MM.1S (cell line): Measurements from ENCODE around the gene TMEM229B.

Experiments
- DNase-seq: peaks from one replicate; pipeline ENCODE4 v3.0.0-alpha.2; 2015
- H2AFZ ChIP-seq: fragments of 300-600 bp; sonication (generic); 2 replicates; pipeline ENCODE4 v1.6.0; 2016; ENCODE audit warnings: antibody characterized with exemption, low read length
- H3F3A ChIP-seq: fragments of 300-600 bp; sonication (generic); 2 replicates; pipeline ENCODE4 v1.6.1; 2016; ENCODE audit warnings: mild to moderate bottlenecking, antibody characterized with exemption, low read length, moderate library complexity, mixed read lengths; ENCODE audit not compliant: insufficient read depth
- H3K27ac ChIP-seq: fragments of 300-600 bp; sonication (generic); 2 replicates; pipeline ENCODE4 v1.5.1; 2016; ENCODE audit warnings: mild to moderate bottlenecking, low read length
- H3K27me3 ChIP-seq: fragments of 300-600 bp; sonication (generic); replicated peaks from 2 replicates; pipeline ENCODE4 v1.6.0; 2016; ENCODE audit warnings: low read length; ENCODE audit not compliant: insufficient read depth
- H3K36me3 ChIP-seq: fragments of 300-600 bp; sonication (generic); replicated peaks from 2 replicates; pipeline ENCODE4 v1.6.1; 2016; ENCODE audit warnings: mild to moderate bottlenecking, low read length, mixed read lengths; ENCODE audit not compliant: insufficient read depth
- H3K4me1 ChIP-seq: fragments of 300-600 bp; sonication (generic); 2 replicates; pipeline ENCODE4 v1.6.1; 2016; ENCODE audit warnings: low read length, mixed read lengths
- H3K4me2 ChIP-seq: fragments of 300-600 bp; sonication (generic); 2 replicates; pipeline ENCODE4 v1.6.0; 2016; ENCODE audit warnings: low read depth, low read length
- H3K4me3 ChIP-seq: fragments of 300-600 bp; sonication (generic); 2 replicates; pipeline ENCODE4 v1.5.1; 2016; ENCODE audit warnings: low read length, mixed read lengths
- H3K79me2 ChIP-seq: fragments of 300-600 bp; sonication (generic); 2 replicates; pipeline ENCODE4 v1.6.1; 2016; ENCODE audit warnings: mixed run types, low read length, mixed read lengths
- H3K9ac ChIP-seq: fragments of 300-600 bp; sonication (generic); 2 replicates; pipeline ENCODE4 v1.6.1; 2016; ENCODE audit warnings: low read length, mixed read lengths
- H3K9me2 ChIP-seq: fragments of 300-600 bp; sonication (generic); replicated peaks from 2 replicates; pipeline ENCODE4 v1.6.1; 2016; ENCODE audit warnings: mild to moderate bottlenecking, low read length, mixed read lengths; ENCODE audit not compliant: insufficient read depth
- H3K9me3 ChIP-seq: fragments of 300-600 bp; sonication (generic); replicated peaks from 2 replicates; pipeline ENCODE4 v1.6.1; 2016; ENCODE audit warnings: mild to moderate bottlenecking, low read length, mixed read lengths; ENCODE audit not compliant: insufficient read depth
- H4K20me1 ChIP-seq: fragments of 300-600 bp; sonication (generic); 2 replicates; pipeline ENCODE4 v1.6.1; 2016; ENCODE audit warnings: mild to moderate bottlenecking, low read length, moderate library complexity, mixed read lengths; ENCODE audit not compliant: insufficient read depth
- CTCF ChIP-seq: fragments of 300-600 bp; sonication (generic); IDR thresholded peaks from 2 replicates; pipeline ENCODE4 v1.5.1; 2016; ENCODE audit warnings: antibody characterized with exemption, low read length, mixed read lengths
- EZH2 ChIP-seq: fragments of 300-600 bp; sonication (generic); optimal IDR thresholded peaks from 2 replicates; pipeline ENCODE3; 2017; ENCODE audit warnings: low read depth, mild to moderate bottlenecking, antibody characterized with exemption, low read length, mixed read lengths
- EZH2phosphoT487 ChIP-seq: fragments of 300-600 bp; sonication (generic); IDR thresholded peaks from 2 replicates; pipeline ENCODE4 v1.6.1; 2018; ENCODE audit warnings: antibody characterized with exemption, low read length

Gene TMEM229B

GRCh38 chr14:67526676-67527459, 38.3 kb upstream of the TMEM229B start:
- no peak overlapping the region for H3K9ac ChIP-seq

GRCh38 chr14:67526181-67526580, 37.7 kb upstream of the TMEM229B start:
- no peaks in the 10 kb centered on the region for H3K27me3 ChIP-seq
- no peaks in the 10 kb centered on the region for H3K4me1 ChIP-seq
- no peak overlapping the region for H3K4me3 ChIP-seq
- no peak for DNase-seq
- H3K9me2 ChIP-seq = no peaks in the 10 kb centered on the region
- H3K9me3 ChIP-seq = no peaks in the 10 kb centered on the region
- H3F3A ChIP-seq = no peaks in the 10 kb centered on the region
- H3K36me3 ChIP-seq = no peaks in the 10 kb centered on the region
- no peak overlapping the region for H2AFZ ChIP-seq
- H3K27ac ChIP-seq = no peak overlapping the region
- TF ChIP-seq EZH2phosphoT487 (no peak), CTCF (no peak), EZH2 (no peak)
- no peak overlapping the region for H3K9ac ChIP-seq
- H4K20me1 ChIP-seq = no peaks in the 10 kb centered on the region
- no peak overlapping the region for H3K4me2 ChIP-seq
- H3K79me2 ChIP-seq = no peaks in the 10 kb centered on the region

More at GRCh38 chr14:67526676-67527459, 38.3 kb upstream of the TMEM229B start:
- H3K9me3 ChIP-seq = no peaks in the 10 kb centered on the region
- no peaks in the 10 kb centered on the region for H3K27me3 ChIP-seq
- no peak overlapping the region for H3K4me3 ChIP-seq
- no peak overlapping the region for H2AFZ ChIP-seq
- no peaks in the 10 kb centered on the region for H3F3A ChIP-seq
- no peaks in the 10 kb centered on the region for H3K9me2 ChIP-seq
- TF ChIP-seq CTCF (peak; percentile 70), EZH2phosphoT487 (no peak), EZH2 (no peak)
- H3K36me3 ChIP-seq = no peaks in the 10 kb centered on the region
- no peak overlapping the region for H3K4me2 ChIP-seq
- H3K4me1 ChIP-seq = no peaks in the 10 kb centered on the region
- H3K27ac ChIP-seq = no peak overlapping the region
- H3K79me2 ChIP-seq = no peaks in the 10 kb centered on the region
- DNase-seq = peak; percentile 21
- no peaks in the 10 kb centered on the region for H4K20me1 ChIP-seq

- DNase-seq = no peak
- H3K4me3 ChIP-seq = no peak overlapping the region
- no peaks in the 10 kb centered on the region for H3K4me1 ChIP-seq
- H3K36me3 ChIP-seq = no peaks in the 10 kb centered on the region
- H3K4me2 ChIP-seq = no peak overlapping the region
- no peaks in the 10 kb centered on the region for H3K27me3 ChIP-seq
- no peaks in the 10 kb centered on the region for H3K9me2 ChIP-seq
- no peak overlapping the region for H3K27ac ChIP-seq
- H3K9ac ChIP-seq = no peak overlapping the region
- H2AFZ ChIP-seq = no peak overlapping the region
- TF ChIP-seq CTCF (no peak), EZH2 (no peak), EZH2phosphoT487 (no peak)
- H4K20me1 ChIP-seq = no peaks in the 10 kb centered on the region
- no peaks in the 10 kb centered on the region for H3K9me3 ChIP-seq
- no peaks in the 10 kb centered on the region for H3F3A ChIP-seq
- no peaks in the 10 kb centered on the region for H3K79me2 ChIP-seq
Observed at GRCh38 chr14:67525389-67525788, 36.9 kb upstream of the TMEM229B start.
